SU-DHL-6 (cell line): Measurements from ENCODE around the gene MAP2K6.

ENCODE experiments used
- H2AFZ ChIP-seq: fragments of 200-600 bp; sonication (generic); 2 replicates; pipeline ENCODE4 v1.6.1; 2014; ENCODE audit warnings: low read depth, mild to moderate bottlenecking, moderate library complexity, mixed read lengths, antibody characterized with exemption, low read length; ENCODE audit not compliant: severe bottlenecking
- H3F3A ChIP-seq: fragments of 200-600 bp; shearing (Covaris generic); 2 replicates; pipeline ENCODE4 v1.6.0; 2016; ENCODE audit warnings: antibody characterized with exemption, mild to moderate bottlenecking; ENCODE audit not compliant: insufficient read depth
- H3K27ac ChIP-seq: fragments of 200-600 bp; sonication (generic); 2 replicates; pipeline ENCODE4 v1.5.1; 2016; ENCODE audit warnings: low read depth, mild to moderate bottlenecking, low read length, moderate library complexity, mixed read lengths
- H3K27me3 ChIP-seq: fragments of 200-600 bp; sonication (generic), shearing (Covaris generic); 2 replicates; pipeline ENCODE4 v1.6.0; 2014; ENCODE audit warnings: mild to moderate bottlenecking, low read length
- H3K36me3 ChIP-seq: fragments of 200-600 bp; sonication (generic); 2 replicates; pipeline ENCODE4 v1.6.1; 2014; ENCODE audit warnings: mild to moderate bottlenecking, low read length, mixed read lengths
- H3K4me2 ChIP-seq: fragments of 300-600, 200-600 bp; shearing (Covaris generic), sonication (generic); 2 replicates; pipeline ENCODE4 v1.6.0; 2014; ENCODE audit warnings: low read length, low read depth, mild to moderate bottlenecking; ENCODE audit not compliant: poor library complexity, severe bottlenecking
- H3K4me3 ChIP-seq: fragments of 200-600 bp; sonication (generic); 2 replicates; pipeline ENCODE4 v1.5.1; 2014; ENCODE audit warnings: antibody characterized with exemption, low read length, mild to moderate bottlenecking, mixed read lengths; ENCODE audit not compliant: insufficient read depth, poor library complexity, severe bottlenecking
- H3K79me2 ChIP-seq: fragments of 200-600 bp; sonication (generic); 2 replicates; pipeline ENCODE4 v1.6.1; 2014; ENCODE audit warnings: mild to moderate bottlenecking, low read length, moderate library complexity; ENCODE audit not compliant: insufficient read depth
- H3K9ac ChIP-seq: fragments of 200-600 bp; sonication (generic); 2 replicates; pipeline ENCODE4 v1.7.0; 2014; ENCODE audit warnings: mild to moderate bottlenecking, low read length
- H3K9me2 ChIP-seq: fragments of 200-600 bp; sonication (generic); replicated peaks from 2 replicates; pipeline ENCODE4 v1.6.1; 2014; ENCODE audit warnings: low read length; ENCODE audit not compliant: insufficient read depth
- H3K9me3 ChIP-seq: fragments of 200-600 bp; sonication (generic); 2 replicates; pipeline ENCODE4 v1.6.1; 2014; ENCODE audit warnings: low read length, mixed read lengths; ENCODE audit not compliant: insufficient read depth
- H4K20me1 ChIP-seq: fragments of 200-600 bp; sonication (generic); 2 replicates; pipeline ENCODE4 v1.6.1; 2014; ENCODE audit warnings: low read depth, mild to moderate bottlenecking, antibody characterized with exemption, low read length, moderate library complexity, mixed read lengths
- CTCF ChIP-seq: fragments of 200-600 bp; sonication (generic); IDR thresholded peaks from one replicate; pipeline ENCODE4 v1.5.1; 2017; ENCODE audit warnings: antibody characterized with exemption, mild to moderate bottlenecking, low read length, moderate library complexity; ENCODE audit not compliant: insufficient read depth, poor library complexity, severe bottlenecking
- EZH2phosphoT487 ChIP-seq: fragments of 200-600 bp; sonication (generic), shearing (Covaris generic); conservative IDR thresholded peaks from 2 replicates; pipeline ENCODE4 v1.6.1; 2018; ENCODE audit warnings: mild to moderate bottlenecking, antibody characterized with exemption, low read length, moderate library complexity, mixed read lengths

Gene MAP2K6

DNA sequence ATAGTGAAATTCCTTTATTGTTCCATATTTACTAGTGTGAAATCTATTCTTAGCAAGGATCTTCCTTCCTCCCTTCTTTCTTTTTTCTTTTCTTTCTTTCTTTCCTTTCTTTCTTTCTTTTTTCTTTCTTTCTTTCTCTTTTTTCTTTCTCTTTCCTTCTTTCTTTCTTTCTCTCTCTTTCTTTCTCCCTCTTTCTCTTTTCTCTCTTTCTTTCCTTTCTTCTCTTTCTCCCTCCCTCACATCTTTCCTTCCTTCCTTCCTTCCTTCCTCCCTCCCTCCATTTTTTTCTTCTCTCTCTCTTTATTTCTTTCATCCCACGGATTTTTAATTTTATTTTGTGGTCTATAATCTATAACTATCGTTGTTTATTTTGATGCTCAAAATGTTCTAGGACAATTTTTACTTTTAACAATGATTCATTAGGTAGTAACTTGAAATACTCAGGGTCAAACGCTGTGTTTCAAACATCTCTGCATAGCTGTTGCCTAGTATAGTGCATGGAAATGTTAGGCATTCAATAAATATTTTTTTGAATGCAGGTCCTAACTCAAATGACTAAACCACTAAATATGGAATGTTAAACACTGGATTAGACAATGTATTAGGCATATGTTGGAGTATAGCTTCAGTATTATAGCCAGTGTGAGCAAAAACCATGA, 178.3 kb downstream of the MAP2K6 start:
- no peak overlapping the region for H3K9ac ChIP-seq
- H3K4me2 ChIP-seq, result no peak overlapping the region
- H4K20me1 ChIP-seq, result no peaks in the 10 kb centered on the region
- no peaks in the 10 kb centered on the region for H3K9me3 ChIP-seq
- H3K4me3 ChIP-seq, result no peak overlapping the region
- H3K9me2 ChIP-seq, result no peaks in the 10 kb centered on the region
- H3F3A ChIP-seq, result peaks cover 13% of the 10 kb centered on the region; the same call in 1 of the 2 replicates
- no peak overlapping the region for H3K27ac ChIP-seq
- H3K79me2 ChIP-seq, result no peaks in the 10 kb centered on the region
- no peaks in the 10 kb centered on the region for H3K27me3 ChIP-seq
- TF ChIP-seq EZH2phosphoT487 (no peak), CTCF (no peak)
- H3K36me3 ChIP-seq, result no peaks in the 10 kb centered on the region; the same call in 1 of the 2 replicates
- H2AFZ ChIP-seq, result no peak overlapping the region

DNA sequence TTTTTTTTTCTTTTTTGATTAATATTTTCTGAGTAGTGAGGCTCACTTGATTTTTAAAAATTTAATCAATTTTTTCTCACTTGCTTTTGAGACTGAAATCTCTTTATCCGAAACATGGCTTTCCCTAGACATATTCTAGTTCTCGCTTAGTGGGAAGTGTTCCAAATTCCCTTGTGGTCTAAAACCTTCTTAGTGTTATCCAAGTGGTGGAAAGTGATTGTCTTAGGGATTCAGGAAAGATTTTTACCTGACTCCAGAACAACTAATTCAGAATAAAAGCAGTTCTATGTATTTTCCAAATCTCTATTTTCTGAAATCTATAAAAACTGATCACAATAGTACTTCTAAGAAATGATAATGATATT, 178.8 kb downstream of the MAP2K6 start:
- Histone ChIP-seq H2AFZ (no peak overlapping the region), H3K4me2 (no peak overlapping the region), H3K9ac (no peak overlapping the region), H3K9me2 (no peaks in the 10 kb centered on the region), H4K20me1 (no peaks in the 10 kb centered on the region), H3K27ac (no peak overlapping the region), H3K4me3 (no peak overlapping the region), H3K27me3 (no peaks in the 10 kb centered on the region), H3K9me3 (no peaks in the 10 kb centered on the region), H3K79me2 (no peaks in the 10 kb centered on the region), H3K36me3 (no peaks in the 10 kb centered on the region; the same call in 1 of the 2 replicates), H3F3A (peaks cover 9% of the 10 kb centered on the region; the same call in 1 of the 2 replicates)
- no peak for TF ChIP-seq CTCF
- no peak for TF ChIP-seq EZH2phosphoT487

- H3K9me3 ChIP-seq, result no peaks in the 10 kb centered on the region
- H3K79me2 ChIP-seq, result no peaks in the 10 kb centered on the region
- no peaks in the 10 kb centered on the region for H4K20me1 ChIP-seq
- no peak for TF ChIP-seq CTCF
- no peak for TF ChIP-seq EZH2phosphoT487
- no peak overlapping the region for H3K4me3 ChIP-seq
- no peaks in the 10 kb centered on the region for H3K9me2 ChIP-seq
- peaks cover 5% of the 10 kb centered on the region; the same call in 1 of the 2 replicates for H3F3A ChIP-seq
- no peaks in the 10 kb centered on the region for H3K27me3 ChIP-seq
- no peak overlapping the region for H3K4me2 ChIP-seq
- no peak overlapping the region for H2AFZ ChIP-seq
- no peak overlapping the region for H3K27ac ChIP-seq
- no peaks in the 10 kb centered on the region; the same call in 1 of the 2 replicates for H3K36me3 ChIP-seq
- H3K9ac ChIP-seq, result no peak overlapping the region
Observed at GRCh38 chr17:69593716-69594115, 179.2 kb downstream of the MAP2K6 start.
